ENCODE results near the gene BUB1B. TPM values are rescaled to one million over a fixed set of nuclear protein-coding genes. Genes with fewer than 3 reads are reported as not detected.
"Not testable (repeated sequence)": the region's sequence is repeated elsewhere in the genome, so short reads cannot be mapped to it uniquely, and the experiment has no call there.

BUB1B gene
- total RNA-seq, 1 experiment from 2014 or later = 58.2 TPM

GRCh38 chr15:40121911-40122638 is 38.8 kb upstream of the BUB1B start:
- Histone ChIP-seq H3K9ac (ENCODE audit: low read length) (no peak overlapping the region), H3K27me3 (ENCODE audit: low read length) (no peaks in the 10 kb centered on the region), H3K9me3 (ENCODE audit: low read length) (no peaks in the 10 kb centered on the region), H3K36me3 (ENCODE audit: insufficient read depth, low read length) (no peaks in the 10 kb centered on the region), H3K9me2 (replicated peaks; ENCODE audit: insufficient read depth, low read length) (no peaks in the 10 kb centered on the region), H3K4me3 (ENCODE audit: low read length) (no peak overlapping the region), H3K79me2 (ENCODE audit: low read length) (no peaks in the 10 kb centered on the region), H3K4me2 (ENCODE audit: low read depth, low read length, poor library complexity, severe bottlenecking) (peak overlapping the region; percentile 25), H3K27ac (ENCODE audit: low read length) (no peak overlapping the region), H4K20me1 (ENCODE audit: insufficient read depth, low read depth, low read length) (no peaks in the 10 kb centered on the region), H3K4me1 (ENCODE audit: low read length) (peaks cover 14% of the 10 kb centered on the region), H2AFZ (ENCODE audit: low read length) (no peak overlapping the region)
- DNase-seq = no peak

DNA sequence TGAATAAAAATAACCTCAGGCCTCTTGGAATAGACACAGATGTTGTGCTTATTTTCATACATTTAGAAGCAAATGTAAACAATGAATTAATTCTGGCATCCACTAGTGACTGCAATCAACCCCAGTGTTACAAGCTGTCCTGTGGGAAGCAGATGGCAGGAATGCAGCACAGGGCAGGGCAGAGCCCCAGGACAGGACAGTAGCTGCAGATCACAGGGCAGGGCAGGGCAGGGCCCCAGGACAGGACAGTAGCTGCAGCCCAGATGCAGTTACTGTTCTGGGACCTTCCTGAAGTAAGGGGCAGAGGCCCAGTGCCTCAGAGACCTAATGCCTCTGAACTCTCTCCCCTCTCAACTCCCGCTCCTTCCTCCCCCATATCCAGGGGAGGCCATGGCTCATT is 37.9 kb upstream of the BUB1B start:
- H4K20me1 ChIP-seq (ENCODE audit: insufficient read depth, low read depth, low read length); H3K9ac ChIP-seq (ENCODE audit: low read length); H2AFZ ChIP-seq (ENCODE audit: low read length); H3K4me2 ChIP-seq (ENCODE audit: low read depth, low read length, poor library complexity, severe bottlenecking); H3K79me2 ChIP-seq (ENCODE audit: low read length); H3K27ac ChIP-seq (ENCODE audit: low read length); H3K4me3 ChIP-seq (ENCODE audit: low read length); H3K36me3 ChIP-seq (ENCODE audit: insufficient read depth, low read length); DNase-seq; H3K9me2 ChIP-seq (replicated peaks; ENCODE audit: insufficient read depth, low read length); H3K27me3 ChIP-seq (ENCODE audit: low read length); H3K9me3 ChIP-seq (ENCODE audit: low read length): not testable (repeated sequence)
- peaks cover 14% of the 10 kb centered on the region for H3K4me1 ChIP-seq (ENCODE audit: low read length)

DNA sequence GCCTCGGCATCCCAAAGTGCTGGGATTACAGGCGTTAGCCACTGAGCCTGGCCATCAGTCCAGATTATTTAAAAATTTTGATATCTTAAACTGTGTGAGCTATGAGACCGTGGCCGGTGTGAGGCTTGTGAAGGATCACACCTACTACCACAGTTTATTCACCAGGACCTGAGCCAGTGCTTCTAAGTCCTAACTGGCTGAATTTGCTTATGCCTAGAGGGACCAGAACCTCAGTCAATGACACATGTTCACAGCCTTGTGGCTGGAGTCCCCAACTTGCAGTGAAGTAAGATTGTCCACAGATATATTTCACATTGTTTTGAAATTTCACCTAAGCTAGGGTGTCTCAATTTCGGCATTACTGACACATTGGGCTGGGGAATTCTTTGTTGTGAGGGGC is 37.0 kb upstream of the BUB1B start:
- not testable (repeated sequence) for H3K27ac ChIP-seq (ENCODE audit: low read length); H3K9me2 ChIP-seq (replicated peaks; ENCODE audit: insufficient read depth, low read length); H3K36me3 ChIP-seq (ENCODE audit: insufficient read depth, low read length); H3K4me3 ChIP-seq (ENCODE audit: low read length); H3K9me3 ChIP-seq (ENCODE audit: low read length); H3K4me2 ChIP-seq (ENCODE audit: low read depth, low read length, poor library complexity, severe bottlenecking); H3K27me3 ChIP-seq (ENCODE audit: low read length); H3K79me2 ChIP-seq (ENCODE audit: low read length); DNase-seq; H2AFZ ChIP-seq (ENCODE audit: low read length); H3K9ac ChIP-seq (ENCODE audit: low read length); H4K20me1 ChIP-seq (ENCODE audit: insufficient read depth, low read depth, low read length)
- H3K4me1 ChIP-seq (ENCODE audit: low read length) = peaks cover 14% of the 10 kb centered on the region

DNA sequence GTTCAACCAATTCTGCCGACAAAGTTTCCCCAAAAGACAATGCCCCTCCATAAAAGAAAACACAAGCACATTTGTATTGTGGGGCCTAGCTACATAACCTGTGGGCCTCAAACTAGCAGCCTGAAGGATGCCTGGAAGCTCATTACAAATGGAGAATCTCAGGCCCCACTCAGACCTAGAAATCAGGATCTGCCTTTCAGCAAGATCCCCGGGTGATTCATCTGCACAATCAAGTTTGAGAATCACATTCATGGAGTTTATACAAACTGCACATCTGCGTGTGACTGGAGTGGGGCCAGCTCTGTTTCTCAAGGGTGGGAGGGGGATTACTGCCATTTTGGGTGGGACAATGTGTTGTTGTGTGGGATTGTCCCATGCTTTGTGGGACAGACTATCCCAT is 36.5 kb upstream of the BUB1B start:
- H3K9me2 ChIP-seq (replicated peaks; ENCODE audit: insufficient read depth, low read length); H3K4me2 ChIP-seq (ENCODE audit: low read depth, low read length, poor library complexity, severe bottlenecking): not testable (repeated sequence)

DNA sequence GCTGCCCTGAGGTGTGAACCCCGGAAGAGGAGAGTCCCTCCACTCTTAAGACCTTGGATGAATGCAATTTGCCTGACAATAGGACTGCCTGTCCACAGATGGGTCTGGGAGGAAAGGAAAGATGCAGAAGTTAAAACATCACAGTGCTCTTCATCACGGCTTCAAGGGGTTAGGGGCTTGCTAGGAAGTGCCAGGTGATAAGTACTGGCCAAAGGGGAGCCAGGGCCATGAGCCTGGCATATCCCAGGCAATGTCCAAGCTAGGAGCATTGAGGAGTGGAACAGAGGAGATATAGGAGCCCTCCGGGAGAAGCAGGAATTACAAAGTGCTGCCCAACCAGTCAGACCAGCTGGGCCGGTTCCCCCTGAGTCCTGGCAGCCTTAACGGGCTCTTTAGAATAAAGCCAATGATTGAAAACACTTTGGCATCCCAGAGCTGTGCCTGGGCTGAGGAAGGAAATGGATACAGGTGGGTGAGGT is 36.0 kb upstream of the BUB1B start:
- not testable (repeated sequence) for H3K27me3 ChIP-seq (ENCODE audit: low read length); H3K9me2 ChIP-seq (replicated peaks; ENCODE audit: insufficient read depth, low read length); H3K79me2 ChIP-seq (ENCODE audit: low read length); H2AFZ ChIP-seq (ENCODE audit: low read length); H3K36me3 ChIP-seq (ENCODE audit: insufficient read depth, low read length); H3K4me3 ChIP-seq (ENCODE audit: low read length); H3K4me2 ChIP-seq (ENCODE audit: low read depth, low read length, poor library complexity, severe bottlenecking); H3K9me3 ChIP-seq (ENCODE audit: low read length); DNase-seq; H3K9ac ChIP-seq (ENCODE audit: low read length); H4K20me1 ChIP-seq (ENCODE audit: insufficient read depth, low read depth, low read length); H3K27ac ChIP-seq (ENCODE audit: low read length)
- peaks cover 14% of the 10 kb centered on the region for H3K4me1 ChIP-seq (ENCODE audit: low read length)

More for the DNA sequence above, 36.5 kb upstream of the BUB1B start:
- H3K79me2 ChIP-seq (ENCODE audit: low read length); H3K27me3 ChIP-seq (ENCODE audit: low read length); H3K27ac ChIP-seq (ENCODE audit: low read length); H3K4me3 ChIP-seq (ENCODE audit: low read length); H4K20me1 ChIP-seq (ENCODE audit: insufficient read depth, low read depth, low read length); H3K9me3 ChIP-seq (ENCODE audit: low read length); H2AFZ ChIP-seq (ENCODE audit: low read length); H3K36me3 ChIP-seq (ENCODE audit: insufficient read depth, low read length); H3K9ac ChIP-seq (ENCODE audit: low read length); DNase-seq: not testable (repeated sequence)
- peaks cover 14% of the 10 kb centered on the region for H3K4me1 ChIP-seq (ENCODE audit: low read length)

GRCh38 chr15:40125950-40126349 is 34.9 kb upstream of the BUB1B start:
- H3K27ac ChIP-seq (ENCODE audit: low read length) = no peak overlapping the region
- no peak for DNase-seq
- H3K9ac ChIP-seq (ENCODE audit: low read length) = no peak overlapping the region
- H4K20me1 ChIP-seq (ENCODE audit: insufficient read depth, low read depth, low read length) = no peaks in the 10 kb centered on the region
- no peaks in the 10 kb centered on the region for H3K9me3 ChIP-seq (ENCODE audit: low read length)
- no peak overlapping the region for H2AFZ ChIP-seq (ENCODE audit: low read length)
- no peaks in the 10 kb centered on the region for H3K79me2 ChIP-seq (ENCODE audit: low read length)
- no peaks in the 10 kb centered on the region for H3K36me3 ChIP-seq (ENCODE audit: insufficient read depth, low read length)
- no peaks in the 10 kb centered on the region for H3K27me3 ChIP-seq (ENCODE audit: low read length)
- H3K4me1 ChIP-seq (ENCODE audit: low read length) = peaks cover 14% of the 10 kb centered on the region
- H3K9me2 ChIP-seq (replicated peaks; ENCODE audit: insufficient read depth, low read length) = no peaks in the 10 kb centered on the region
- no peak overlapping the region for H3K4me3 ChIP-seq (ENCODE audit: low read length)
- no peak overlapping the region for H3K4me2 ChIP-seq (ENCODE audit: low read depth, low read length, poor library complexity, severe bottlenecking)

DNA sequence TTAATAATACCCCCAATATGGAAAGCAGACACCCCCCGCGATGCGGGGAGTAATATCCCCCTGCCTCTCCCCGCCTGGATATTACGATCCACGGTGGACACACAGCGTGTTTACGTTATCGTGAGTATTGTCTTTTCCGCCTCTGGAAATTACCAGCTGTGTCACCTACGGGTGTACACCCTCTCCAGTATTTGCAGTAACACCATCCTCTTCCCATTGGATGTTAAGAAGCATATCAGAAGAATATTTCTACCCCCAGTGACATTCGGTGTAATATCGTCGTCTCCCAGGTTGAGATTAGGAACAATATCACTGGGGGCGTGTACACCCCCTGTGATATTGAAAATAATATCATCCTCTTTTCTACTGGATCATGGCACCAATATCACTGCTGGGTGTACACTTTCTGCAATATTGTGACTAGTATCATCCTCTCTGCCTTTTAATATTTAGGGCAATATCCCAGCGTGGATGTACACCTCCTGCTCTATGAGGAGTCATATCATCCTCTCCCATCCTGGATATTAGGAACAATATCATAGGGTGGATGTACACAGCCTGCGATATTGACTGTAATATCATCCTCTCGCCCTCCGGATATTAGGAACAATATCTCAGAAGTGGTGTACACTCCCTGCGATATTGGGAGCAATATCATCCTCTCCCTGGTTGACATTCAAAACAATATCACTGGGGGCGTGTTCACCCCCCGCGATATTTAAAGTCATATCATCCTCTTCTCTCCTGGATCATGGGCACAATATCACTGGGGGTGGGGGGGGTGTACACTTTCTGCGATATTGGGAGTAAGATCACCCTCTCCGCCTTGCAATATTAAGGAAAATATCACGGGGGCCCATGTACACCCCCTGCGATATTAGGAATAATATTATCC is 31.9 kb upstream of the BUB1B start:
- H3K4me2 ChIP-seq (ENCODE audit: low read depth, low read length, poor library complexity, severe bottlenecking) = no peak overlapping the region
- no peak overlapping the region for H3K9ac ChIP-seq (ENCODE audit: low read length)
- no peaks in the 10 kb centered on the region for H3K4me1 ChIP-seq (ENCODE audit: low read length)
- no peak overlapping the region for H3K4me3 ChIP-seq (ENCODE audit: low read length)
- DNase-seq = peak; percentile 27
- H3K9me2 ChIP-seq (replicated peaks; ENCODE audit: insufficient read depth, low read length) = no peaks in the 10 kb centered on the region
- no peaks in the 10 kb centered on the region for H3K27me3 ChIP-seq (ENCODE audit: low read length)
- H4K20me1 ChIP-seq (ENCODE audit: insufficient read depth, low read depth, low read length) = no peaks in the 10 kb centered on the region
- H3K36me3 ChIP-seq (ENCODE audit: insufficient read depth, low read length) = no peaks in the 10 kb centered on the region
- no peaks in the 10 kb centered on the region for H3K79me2 ChIP-seq (ENCODE audit: low read length)
- H3K9me3 ChIP-seq (ENCODE audit: low read length) = no peaks in the 10 kb centered on the region
- H2AFZ ChIP-seq (ENCODE audit: low read length) = no peak overlapping the region
- H3K27ac ChIP-seq (ENCODE audit: low read length) = no peak overlapping the region

DNA sequence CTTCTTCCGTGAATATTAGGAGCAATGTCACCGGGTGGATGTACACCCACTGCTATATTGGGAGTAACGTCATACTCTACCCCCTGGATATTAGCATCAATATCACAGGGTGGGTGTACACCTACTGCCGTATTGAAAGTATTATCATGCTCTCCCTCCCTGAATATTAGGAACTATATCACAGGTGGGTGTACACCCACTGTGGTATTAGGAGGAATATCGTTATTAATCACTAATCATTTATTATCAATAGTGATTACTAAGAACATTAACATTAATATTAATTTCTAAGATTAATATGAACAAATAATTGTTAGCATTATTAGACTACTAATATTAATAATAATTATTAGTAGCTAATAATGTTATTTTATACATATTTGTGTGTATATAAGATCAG is 30.8 kb upstream of the BUB1B start:
- no peak overlapping the region for H3K9ac ChIP-seq (ENCODE audit: low read length)
- no peaks in the 10 kb centered on the region for H3K36me3 ChIP-seq (ENCODE audit: insufficient read depth, low read length)
- H4K20me1 ChIP-seq (ENCODE audit: insufficient read depth, low read depth, low read length) = no peaks in the 10 kb centered on the region
- H3K27me3 ChIP-seq (ENCODE audit: low read length) = no peaks in the 10 kb centered on the region
- no peak for DNase-seq
- no peak overlapping the region for H3K27ac ChIP-seq (ENCODE audit: low read length)
- no peaks in the 10 kb centered on the region for H3K4me1 ChIP-seq (ENCODE audit: low read length)
- H3K79me2 ChIP-seq (ENCODE audit: low read length) = no peaks in the 10 kb centered on the region
- H2AFZ ChIP-seq (ENCODE audit: low read length) = no peak overlapping the region
- H3K9me2 ChIP-seq (replicated peaks; ENCODE audit: insufficient read depth, low read length) = no peaks in the 10 kb centered on the region
- H3K9me3 ChIP-seq (ENCODE audit: low read length) = no peaks in the 10 kb centered on the region
- H3K4me2 ChIP-seq (ENCODE audit: low read depth, low read length, poor library complexity, severe bottlenecking) = no peak overlapping the region
- no peak overlapping the region for H3K4me3 ChIP-seq (ENCODE audit: low read length)

All from Karpas-422 (cell line).